Peyer's patch (tissue), 4 donors: Measurements from ENCODE around the gene PTPRA. TPM values are rescaled to one million over a fixed set of nuclear protein-coding genes. Genes with fewer than 3 reads are reported as not detected.

Experiments
- DNase-seq, 3 donors: peaks; one replicate each; pipeline ENCODE4 v3.0.0-alpha.2; 2017 to 2019
- H3K27ac ChIP-seq, 4 donors: fragments of 200-600 bp; sonication (generic); one replicate each; pipeline ENCODE4 v1.5.1; 2016 to 2019
- H3K27me3 ChIP-seq, 2 donors: fragments of 200-600 bp; sonication (generic); one replicate each; pipeline ENCODE4 v1.5.1; 2019
- H3K36me3 ChIP-seq, 3 donors: fragments of 200-600 bp; sonication (generic); one replicate each; pipeline ENCODE4 v1.5.1; 2016 to 2019
- H3K4me1 ChIP-seq, 4 donors: fragments of 200-600 bp; sonication (generic); one replicate each; pipeline ENCODE4 v1.5.1; 2016 to 2019
- H3K4me3 ChIP-seq, 4 donors: fragments of 200-600 bp; sonication (generic); 1 replicate in 3 of 4; 2 replicates in 1 of 4; pipeline ENCODE4 v1.5.1; 2016 to 2019; ENCODE audit warnings: mild to moderate bottlenecking in 1 of 4
- H3K9me3 ChIP-seq, 4 donors: fragments of 200-600 bp; sonication (generic); one replicate each; pipeline ENCODE4 v1.5.1; 2016 to 2019; ENCODE audit warnings: mild to moderate bottlenecking in 1 of 4
- CTCF ChIP-seq, 6 experiments: fragments of 450-650 bp in 4 of 6; fragments of 200-600 bp in 2 of 6; sonication (generic) in 1 of 6; IDR thresholded peaks; one replicate each; pipeline ENCODE4 v1.5.1; 2017 to 2019; ENCODE audit warnings: antibody characterized with exemption in 6 of 6, mild to moderate bottlenecking in 3 of 6, moderate library complexity in 1 of 6
- POLR2A ChIP-seq, 2 donors: fragments of 450-650 bp; IDR thresholded peaks; one replicate each; pipeline ENCODE4 v1.5.1; 2017; ENCODE audit warnings: antibody characterized with exemption in 2 of 2, mild to moderate bottlenecking in 2 of 2, moderate library complexity in 2 of 2
- total RNA-seq, 4 donors: library from RNA; depleted of rRNA; stranded (reverse); fragments of >200 nt; gene quantifications; one replicate each; pipeline ENCODE4 v1.1.0, GENCODE V29; 2016

Gene PTPRA
- total RNA-seq, 4 donors from 2014 or later, result 22.8 to 52.8 (median 36.5) TPM

- Histone ChIP-seq H3K27ac (no peak overlapping the region), H3K4me1 (peaks cover 0 to 4% (median 0%) of the 10 kb centered on the region in 4 donors), H3K9me3 (no peaks in the 10 kb centered on the region), H3K27me3 (no peaks in the 10 kb centered on the region), H3K36me3 (no peaks in the 10 kb centered on the region), H3K4me3 (no peak overlapping the region)
- no peak for DNase-seq
- no peak for TF ChIP-seq POLR2A (IDR thresholded peaks at IDR 0.05)
- no peak for TF ChIP-seq CTCF (IDR thresholded peaks at IDR 0.05)
Measured at GRCh38 chr20:2909953-2910352, 36.7 kb downstream of the PTPRA start.

GRCh38 chr20:2911200-2911599 is 37.9 kb downstream of the PTPRA start:
- H3K36me3 ChIP-seq, result no peaks in the 10 kb centered on the region
- H3K4me3 ChIP-seq, result no peak overlapping the region
- no peaks in the 10 kb centered on the region for H3K27me3 ChIP-seq
- no peak for DNase-seq
- no peak overlapping the region for H3K27ac ChIP-seq
- H3K9me3 ChIP-seq, result no peaks in the 10 kb centered on the region
- peaks cover 0 to 4% (median 0%) of the 10 kb centered on the region in 4 donors for H3K4me1 ChIP-seq
- no peak for TF ChIP-seq CTCF (IDR thresholded peaks at IDR 0.05)
- no peak for TF ChIP-seq POLR2A (IDR thresholded peaks at IDR 0.05)

- peak in 4 of 6 experiments; percentile 6 to 59 (median 49) for TF ChIP-seq CTCF (IDR thresholded peaks at IDR 0.05)
- TF ChIP-seq POLR2A (IDR thresholded peaks at IDR 0.05), result no peak
- Histone ChIP-seq H3K36me3 (no peaks in the 10 kb centered on the region), H3K9me3 (no peaks in the 10 kb centered on the region), H3K4me1 (peaks cover 0 to 8% (median 0%) of the 10 kb centered on the region in 4 donors), H3K4me3 (no peak overlapping the region), H3K27me3 (no peaks in the 10 kb centered on the region), H3K27ac (no peak overlapping the region)
- DNase-seq, result no peak
Measured at GRCh38 chr20:2914160-2914559, 40.9 kb downstream of the PTPRA start.

GRCh38 chr20:2917266-2917665 is 44.0 kb downstream of the PTPRA start:
- H3K4me1 ChIP-seq, result peaks cover 0 to 13% (median 0%) of the 10 kb centered on the region in 4 donors
- no peaks in the 10 kb centered on the region for H3K27me3 ChIP-seq
- H3K9me3 ChIP-seq, result no peaks in the 10 kb centered on the region
- H3K4me3 ChIP-seq, result no peak overlapping the region
- H3K27ac ChIP-seq, result no peak overlapping the region
- no peak for DNase-seq
- TF ChIP-seq POLR2A (IDR thresholded peaks at IDR 0.05) (no peak), CTCF (IDR thresholded peaks at IDR 0.05) (no peak)
- no peaks in the 10 kb centered on the region for H3K36me3 ChIP-seq

GRCh38 chr20:2918096-2919049 is 45.1 kb downstream of the PTPRA start:
- no peaks in the 10 kb centered on the region for H3K9me3 ChIP-seq
- H3K36me3 ChIP-seq, result peaks cover 0 to 3% (median 0%) of the 10 kb centered on the region in 3 donors
- no peak overlapping the region for H3K4me3 ChIP-seq
- no peak for DNase-seq
- H3K27me3 ChIP-seq, result no peaks in the 10 kb centered on the region
- TF ChIP-seq CTCF (IDR thresholded peaks at IDR 0.05) (no peak), POLR2A (IDR thresholded peaks at IDR 0.05) (no peak)
- peaks cover 0 to 13% (median 0%) of the 10 kb centered on the region in 4 donors for H3K4me1 ChIP-seq
- no peak overlapping the region for H3K27ac ChIP-seq
